HCEC 1CT (cell line): ENCODE data around the gene PPP4R2.
"Not testable (repeated sequence)": the region's sequence is repeated elsewhere in the genome, so short reads cannot be mapped to it uniquely, and the experiment has no call there.

ENCODE experiments used
- DNase-seq: peaks from one replicate; pipeline ENCODE4 v3.0.0-alpha.2; 2017

The PPP4R2 gene

DNA sequence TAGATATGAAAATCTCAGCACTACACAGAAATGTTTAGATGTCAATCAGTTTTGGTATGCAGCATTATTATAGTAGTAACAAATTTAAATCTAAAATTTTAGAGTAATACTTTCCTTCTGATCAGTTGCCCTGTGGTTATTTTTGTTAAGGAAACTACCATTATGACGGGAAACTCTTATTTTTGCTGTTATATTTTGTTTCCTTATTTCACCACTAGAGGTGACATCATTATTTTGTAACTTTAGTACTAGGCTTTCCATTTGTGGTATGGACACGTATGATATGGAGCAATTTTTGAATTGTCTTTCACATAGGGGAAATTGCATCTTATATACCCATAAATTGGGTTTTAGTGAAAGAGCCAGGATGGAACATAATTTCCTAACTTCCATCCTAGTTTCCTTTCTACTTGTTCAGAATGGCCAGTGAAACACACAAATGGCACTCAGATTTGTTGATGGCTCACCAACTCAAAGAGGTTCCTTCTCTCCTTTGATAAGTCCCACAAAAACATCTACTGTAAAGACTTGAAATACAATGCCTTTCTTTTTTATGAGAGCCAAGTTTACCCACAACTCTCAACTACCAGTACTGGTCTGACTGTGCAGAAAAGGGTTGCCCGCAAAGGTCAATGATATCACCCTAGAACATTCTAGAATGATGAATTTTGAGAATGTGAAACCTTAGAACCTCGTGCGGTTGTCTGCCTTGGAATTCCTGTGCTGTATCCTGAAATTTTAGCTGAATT, 19.4 kb upstream of the PPP4R2 start:
- DNase-seq: peak; percentile 47

GRCh38 chr3:72982609-72983366, 13.8 kb upstream of the PPP4R2 start:
- no peak for DNase-seq

- no peak for DNase-seq
Measured at GRCh38 chr3:72985576-72985975, 11.0 kb upstream of the PPP4R2 start.

DNA sequence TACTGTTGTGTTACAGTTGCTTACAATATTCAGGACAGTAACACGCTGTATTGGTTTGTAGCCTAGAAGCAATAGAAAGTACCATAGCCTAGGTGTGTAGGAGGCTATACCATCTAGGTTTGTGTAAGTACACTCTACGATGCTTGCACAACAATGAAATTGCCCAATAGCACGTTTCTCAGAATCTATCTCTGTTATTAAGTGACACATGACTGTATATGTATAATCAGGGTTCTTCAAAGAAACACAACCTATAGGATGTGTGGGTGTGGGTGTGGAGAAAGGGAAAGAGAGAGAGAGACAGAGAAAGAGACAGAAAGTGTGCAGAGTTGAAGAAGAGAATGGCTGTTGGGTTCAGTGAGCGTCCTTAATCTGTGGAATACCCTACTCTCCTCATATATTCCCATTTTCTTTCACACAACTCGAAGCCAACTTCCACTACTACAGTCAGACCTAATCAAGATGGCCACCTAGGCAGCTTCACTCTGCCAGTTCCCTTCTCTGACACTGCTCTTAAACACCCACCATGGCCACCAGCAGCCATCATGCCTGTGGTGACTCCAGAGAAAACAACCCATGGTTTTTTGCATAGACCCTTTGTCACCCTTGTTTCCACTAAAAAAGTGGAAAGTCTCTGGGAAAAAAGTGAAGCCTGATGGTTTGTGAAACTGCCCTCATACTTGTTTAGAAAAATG, 5.8 kb upstream of the PPP4R2 start:
- DNase-seq: no peak

DNA sequence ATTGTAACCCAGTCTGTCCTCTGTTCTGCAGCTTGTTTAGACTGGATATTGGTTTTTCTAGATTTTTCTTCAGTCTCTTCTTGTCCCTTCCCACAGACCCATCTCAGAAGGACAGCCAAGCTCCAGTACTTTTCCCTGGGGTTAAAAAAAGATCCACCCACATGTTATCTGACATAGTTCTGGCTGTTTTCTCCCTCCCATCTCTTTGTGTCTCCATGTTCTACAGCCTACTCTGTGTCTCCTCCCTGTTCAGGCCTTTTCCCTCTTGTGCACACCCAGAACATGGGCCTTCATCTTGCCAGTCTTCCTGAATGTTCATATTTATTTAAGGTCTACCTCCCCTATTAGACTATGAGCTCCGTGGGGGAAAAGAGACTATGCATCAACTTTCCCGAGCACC, 5.1 kb upstream of the PPP4R2 start:
- DNase-seq: no peak

GRCh38 chr3:72993391-72993790, 3.2 kb upstream of the PPP4R2 start:
- DNase-seq: no peak

DNA sequence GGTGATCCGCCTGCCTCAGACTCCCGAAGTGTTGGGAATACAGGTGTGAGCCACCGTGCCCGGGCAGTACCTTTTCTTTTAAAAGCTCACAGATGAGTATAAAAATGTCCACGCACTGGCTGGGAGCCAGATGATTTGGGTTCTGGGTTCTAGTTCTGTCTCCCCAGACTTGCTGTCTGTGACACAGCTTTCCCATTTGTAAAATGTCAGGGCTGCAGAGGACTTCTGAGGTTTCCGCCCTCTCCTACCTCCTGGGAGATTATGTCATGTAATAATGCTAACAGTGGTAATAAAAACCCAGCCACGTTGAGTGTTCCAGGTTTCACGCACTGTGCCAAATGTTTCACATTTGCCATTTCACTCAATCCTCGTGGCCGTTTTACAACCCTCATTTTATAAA, 1.3 kb upstream of the PPP4R2 start:
- no peak for DNase-seq

DNA sequence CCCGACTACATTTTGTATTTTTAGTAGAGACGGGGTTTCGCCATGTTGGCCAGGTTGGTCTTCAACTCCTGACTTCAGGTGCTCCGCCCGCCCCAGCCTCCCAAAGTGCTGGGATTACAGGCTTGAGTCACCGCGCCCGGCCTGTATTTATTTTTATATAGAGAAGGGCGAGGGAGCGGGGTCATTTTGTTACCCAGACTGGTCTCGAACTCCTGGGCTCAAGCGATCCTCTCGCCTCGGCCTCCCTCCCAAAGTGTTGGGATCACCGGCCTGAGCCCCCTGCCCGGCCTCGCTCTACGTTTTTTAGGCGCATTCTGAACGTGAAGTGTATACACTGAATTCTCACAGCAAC, 514 bp upstream of the PPP4R2 start:
- DNase-seq: no peak

DNA sequence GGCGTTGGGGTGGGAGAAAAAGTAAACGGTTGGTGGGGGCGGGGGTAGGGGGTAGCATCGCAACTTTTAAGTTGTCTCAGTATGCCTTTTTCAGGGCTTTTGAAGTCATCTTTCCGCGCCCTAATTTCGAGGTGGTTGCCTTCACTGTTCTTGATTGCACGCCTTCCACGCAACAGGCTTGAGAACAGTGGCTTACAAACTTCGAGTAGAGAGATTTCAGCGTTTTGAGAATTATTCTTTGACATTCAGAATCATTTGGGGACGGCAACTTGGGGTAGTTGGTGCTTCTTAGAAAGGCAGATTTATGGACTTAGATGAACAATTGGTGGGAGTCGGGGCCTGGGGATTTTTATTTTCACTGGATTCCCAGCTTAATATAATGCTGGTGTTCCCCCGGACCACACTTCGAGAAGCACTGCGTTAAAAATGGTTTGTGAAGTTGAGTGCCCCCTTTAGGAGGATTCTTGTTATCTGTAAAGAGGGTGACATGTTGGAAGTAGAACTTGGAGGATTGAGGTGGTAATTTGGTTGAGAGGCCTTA, 880 bp downstream of the PPP4R2 start:
- peak; percentile 73 for DNase-seq

GRCh38 chr3:72998466-72998865, 1.9 kb downstream of the PPP4R2 start:
- DNase-seq: no peak

DNA sequence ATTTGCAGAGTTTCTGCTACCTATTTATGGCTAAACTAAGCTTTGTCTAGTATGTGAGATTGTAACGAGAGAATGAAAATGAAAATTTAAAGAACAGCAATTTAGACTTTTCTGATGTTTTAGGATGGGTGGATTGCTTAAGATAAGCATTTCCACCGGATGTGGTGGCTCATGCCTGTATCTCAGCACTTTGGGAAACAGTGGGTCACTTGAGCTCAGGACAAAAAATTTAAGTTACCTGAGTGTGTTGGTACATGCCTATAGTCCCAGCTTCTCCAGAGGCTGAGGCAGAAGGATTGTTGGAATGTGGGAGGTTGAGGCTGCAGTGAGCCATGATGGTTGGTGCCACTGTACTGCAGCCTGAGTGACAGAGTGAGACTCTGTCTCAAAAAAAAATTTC, 3.3 kb downstream of the PPP4R2 start:
- no peak for DNase-seq

GRCh38 chr3:73003050-73003449, 6.4 kb downstream of the PPP4R2 start:
- not testable (repeated sequence) for DNase-seq

- DNase-seq: no peak
Measured at GRCh38 chr3:73004316-73004715, 7.7 kb downstream of the PPP4R2 start.

GRCh38 chr3:73007992-73008712, 11.5 kb downstream of the PPP4R2 start:
- DNase-seq: peak; percentile 13

DNA sequence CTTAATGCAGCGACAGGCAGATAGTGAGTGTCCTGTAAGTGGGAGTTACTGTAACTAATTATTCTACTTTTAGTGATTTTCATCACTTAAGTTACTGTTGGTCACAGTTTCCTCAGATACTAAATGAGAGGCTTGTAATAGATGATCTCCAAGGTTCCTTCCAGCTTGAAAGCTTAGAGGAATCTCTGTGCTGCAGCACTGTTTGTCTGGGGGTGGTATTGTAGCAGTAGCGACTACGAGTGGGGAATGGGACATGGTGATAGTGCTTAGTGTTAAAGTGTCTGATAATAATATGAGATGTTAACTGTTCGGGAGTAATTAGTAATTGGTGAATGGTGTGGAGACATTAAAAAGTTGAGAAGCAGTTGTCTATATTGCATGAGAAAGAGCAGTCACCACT, 12.4 kb downstream of the PPP4R2 start:
- DNase-seq: no peak

DNA sequence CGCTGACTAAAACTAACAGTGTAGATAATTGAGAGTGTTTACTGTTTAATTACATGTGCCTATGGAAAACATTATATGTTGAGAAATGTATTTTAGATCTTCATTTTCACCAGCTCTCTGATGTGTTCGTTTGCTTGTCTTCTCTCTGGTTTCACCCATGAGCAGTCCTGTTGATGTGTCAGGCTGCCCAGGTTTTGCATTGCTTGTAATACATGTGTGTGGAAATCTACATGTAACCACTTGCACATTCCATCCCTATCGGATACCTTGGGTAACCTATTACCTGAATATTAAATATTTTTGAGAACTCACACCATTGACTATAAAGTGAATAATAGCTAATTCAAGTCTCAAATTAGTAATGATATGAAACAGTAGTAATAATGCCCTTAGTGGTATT, 13.1 kb downstream of the PPP4R2 start:
- DNase-seq: no peak

- no peak for DNase-seq
Measured at GRCh38 chr3:73010158-73010557, 13.5 kb downstream of the PPP4R2 start.

DNA sequence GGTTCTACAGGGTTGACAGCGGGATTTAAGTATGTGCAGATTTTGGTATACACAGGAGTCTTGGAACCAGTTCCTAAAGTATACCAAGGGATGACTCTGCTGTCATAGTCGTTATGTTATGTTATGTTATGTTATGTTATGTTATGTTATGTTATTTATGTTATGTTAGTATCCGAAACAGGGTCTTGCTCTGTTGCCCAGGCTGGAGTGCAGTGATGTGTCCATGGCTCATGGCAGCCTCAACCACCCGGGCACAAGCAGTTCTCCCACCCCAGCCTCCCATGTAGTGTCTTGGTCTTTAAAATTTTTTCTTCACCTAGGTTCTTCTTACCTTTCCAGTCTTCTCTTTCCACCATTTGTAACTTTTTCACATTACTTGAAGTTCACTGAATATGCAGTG, 21.7 kb downstream of the PPP4R2 start:
- DNase-seq: no peak

- DNase-seq: no peak
Measured at GRCh38 chr3:73018790-73019441, 22.3 kb downstream of the PPP4R2 start.

DNA sequence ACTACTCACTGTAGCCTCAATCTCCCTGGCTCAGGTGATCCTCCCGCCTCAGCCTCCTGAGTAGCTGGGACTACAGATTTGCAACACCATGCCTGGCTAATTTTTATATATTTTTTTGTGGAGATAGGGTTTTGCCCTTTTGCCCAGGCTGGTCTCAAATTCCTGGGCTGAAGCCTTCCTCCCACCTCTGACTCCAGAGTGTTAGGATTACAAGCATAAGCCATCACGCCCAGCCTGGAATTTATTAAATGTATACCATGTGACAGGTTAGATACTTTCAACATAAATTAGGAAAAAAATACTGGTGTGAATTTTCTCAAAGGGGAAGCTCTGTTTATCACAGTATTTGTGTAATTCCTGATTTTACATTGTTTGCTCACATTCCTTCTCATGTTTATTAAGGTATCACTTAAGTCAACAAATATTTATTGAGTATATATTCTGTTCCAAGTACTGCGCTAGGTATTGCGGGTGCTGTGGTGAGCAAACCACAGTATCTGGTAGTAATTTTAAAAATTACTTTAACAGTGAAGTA, 24.8 kb downstream of the PPP4R2 start:
- no peak for DNase-seq

DNA sequence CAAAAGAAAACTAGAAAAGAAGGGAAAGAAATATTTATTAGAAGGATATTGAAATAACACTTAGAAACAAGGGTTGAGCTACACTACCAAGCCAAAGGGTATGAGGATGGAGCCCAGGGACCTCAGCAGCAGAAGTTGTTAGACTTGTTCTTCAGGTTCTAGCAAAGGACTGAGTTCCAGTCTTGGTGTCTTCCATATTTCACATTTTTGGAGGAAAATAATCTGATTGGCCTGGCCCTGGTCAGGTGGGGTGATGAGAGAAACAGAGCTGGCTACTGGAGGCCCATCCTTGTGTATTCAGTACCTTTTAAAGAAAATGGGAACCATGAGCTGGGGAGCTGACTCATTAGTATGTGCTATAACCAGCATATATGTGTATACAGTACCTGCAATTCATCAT, 28.2 kb downstream of the PPP4R2 start:
- no peak for DNase-seq

DNA sequence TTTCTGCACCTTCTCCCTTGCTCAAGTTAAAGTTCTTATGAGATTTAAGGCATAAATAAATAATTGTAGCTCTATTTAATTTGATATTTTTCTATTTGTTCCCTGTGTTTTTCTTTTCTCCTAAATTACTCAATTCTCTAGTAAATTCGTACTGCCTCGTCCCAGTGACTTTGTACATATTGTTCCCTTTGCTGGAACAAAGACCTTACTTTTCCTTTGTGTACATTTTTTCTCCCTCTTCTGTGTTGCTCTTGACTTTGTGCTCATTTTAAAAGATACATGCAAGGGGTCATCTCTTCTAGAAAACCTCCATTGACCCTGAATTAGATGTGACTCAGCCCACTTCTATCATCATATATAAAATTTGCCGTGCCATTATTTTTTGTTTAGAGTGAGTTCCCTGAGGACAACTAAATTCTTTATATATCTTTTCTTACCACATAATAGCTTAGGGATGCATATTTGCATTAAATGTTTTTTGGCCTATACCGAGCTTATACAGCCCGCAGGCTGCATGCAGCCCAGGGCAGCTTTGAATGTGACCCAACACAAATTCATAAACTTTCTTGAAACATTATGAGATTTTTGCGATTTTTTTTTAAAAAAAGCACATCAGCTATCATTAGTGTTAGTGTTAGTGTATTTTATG, 29.6 kb downstream of the PPP4R2 start:
- DNase-seq: no peak
